ENCODE measurements around the gene RAB31.

GRCh38 chr18:9856092-9856491 is 148.0 kb downstream of the RAB31 start:
- TF ChIP-seq POLR2A (IDR thresholded peaks at IDR 0.05), result no peak
- TF ChIP-seq, protein P1, sequence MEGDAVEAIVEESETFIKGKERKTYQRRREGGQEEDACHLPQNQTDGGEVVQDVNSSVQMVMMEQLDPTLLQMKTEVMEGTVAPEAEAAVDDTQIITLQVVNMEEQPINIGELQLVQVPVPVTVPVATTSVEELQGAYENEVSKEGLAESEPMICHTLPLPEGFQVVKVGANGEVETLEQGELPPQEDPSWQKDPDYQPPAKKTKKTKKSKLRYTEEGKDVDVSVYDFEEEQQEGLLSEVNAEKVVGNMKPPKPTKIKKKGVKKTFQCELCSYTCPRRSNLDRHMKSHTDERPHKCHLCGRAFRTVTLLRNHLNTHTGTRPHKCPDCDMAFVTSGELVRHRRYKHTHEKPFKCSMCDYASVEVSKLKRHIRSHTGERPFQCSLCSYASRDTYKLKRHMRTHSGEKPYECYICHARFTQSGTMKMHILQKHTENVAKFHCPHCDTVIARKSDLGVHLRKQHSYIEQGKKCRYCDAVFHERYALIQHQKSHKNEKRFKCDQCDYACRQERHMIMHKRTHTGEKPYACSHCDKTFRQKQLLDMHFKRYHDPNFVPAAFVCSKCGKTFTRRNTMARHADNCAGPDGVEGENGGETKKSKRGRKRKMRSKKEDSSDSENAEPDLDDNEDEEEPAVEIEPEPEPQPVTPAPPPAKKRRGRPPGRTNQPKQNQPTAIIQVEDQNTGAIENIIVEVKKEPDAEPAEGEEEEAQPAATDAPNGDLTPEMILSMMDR (IDR thresholded peaks at IDR 0.05), result no peak
- no peak for TF ChIP-seq POLR2AphosphoS5 (IDR thresholded peaks at IDR 0.05; ENCODE audit: insufficient read depth in 1 of 2, low read depth in 1 of 2)
